Stimulated activated naive CD8-positive, alpha-beta T cell treated with anti-CD3 and anti-CD28 coated beads, Interleukin-15, Interleukin-2, amounts not matched to agents 100 ng/mL and 50 ng/mL, for 24 hours (primary cell): Measurements from ENCODE around the gene TNFRSF14.

ENCODE experiments used
- H3K27ac Mint-ChIP-seq: one replicate; pipeline ENCODE4 v1.8.0; 2021; ENCODE audit warnings: mild to moderate bottlenecking, mixed read lengths
- H3K27me3 Mint-ChIP-seq: one replicate; pipeline ENCODE4 v1.8.0; 2021; ENCODE audit warnings: mixed read lengths
- H3K36me3 Mint-ChIP-seq: one replicate; pipeline ENCODE4 v1.8.0; 2021; ENCODE audit warnings: low read depth, mixed read lengths
- H3K4me1 Mint-ChIP-seq: one replicate; pipeline ENCODE4 v1.8.0; 2021; ENCODE audit warnings: low read depth, mixed read lengths
- H3K4me3 Mint-ChIP-seq: one replicate; pipeline ENCODE4 v1.8.0; 2021; ENCODE audit warnings: mild to moderate bottlenecking, mixed read lengths
- H3K9me3 Mint-ChIP-seq: one replicate; pipeline ENCODE4 v1.8.0; 2021; ENCODE audit warnings: mixed read lengths

The TNFRSF14 gene

DNA sequence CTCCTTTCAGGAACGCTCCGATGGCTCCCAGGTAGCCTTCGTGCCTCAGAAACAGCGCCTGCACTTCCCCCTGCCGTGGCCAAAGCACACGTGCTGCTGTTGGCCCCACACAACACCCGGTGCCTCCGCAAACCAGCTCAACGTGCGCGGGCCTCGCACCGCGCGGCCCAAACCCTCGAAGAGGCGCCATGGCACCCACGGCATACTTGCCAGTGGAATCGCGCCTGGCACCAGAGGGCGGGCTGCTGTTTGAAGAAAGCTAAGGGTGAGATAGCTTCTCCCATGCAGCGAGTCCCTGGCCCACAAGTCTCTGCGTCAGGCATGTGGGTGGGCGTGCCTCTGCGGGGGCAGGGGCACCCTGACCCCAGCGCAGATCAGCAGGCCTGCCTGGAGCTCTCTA, 37.6 kb upstream of the TNFRSF14 start:
- H3K4me1 Mint-ChIP-seq = peaks cover 12% of the 10 kb centered on the region
- no peaks in the 10 kb centered on the region for H3K9me3 Mint-ChIP-seq
- H3K27ac Mint-ChIP-seq = no peak overlapping the region
- H3K36me3 Mint-ChIP-seq = peaks cover 14% of the 10 kb centered on the region
- H3K4me3 Mint-ChIP-seq = no peak overlapping the region
- H3K27me3 Mint-ChIP-seq = no peaks in the 10 kb centered on the region

- no peaks in the 10 kb centered on the region for H3K27me3 Mint-ChIP-seq
- no peaks in the 10 kb centered on the region for H3K9me3 Mint-ChIP-seq
- H3K27ac Mint-ChIP-seq = no peak overlapping the region
- no peak overlapping the region for H3K4me3 Mint-ChIP-seq
- H3K36me3 Mint-ChIP-seq = peaks cover 14% of the 10 kb centered on the region
- H3K4me1 Mint-ChIP-seq = peaks cover 18% of the 10 kb centered on the region
Observed at GRCh38 chr1:2519029-2519685, 37.0 kb upstream of the TNFRSF14 start.

DNA sequence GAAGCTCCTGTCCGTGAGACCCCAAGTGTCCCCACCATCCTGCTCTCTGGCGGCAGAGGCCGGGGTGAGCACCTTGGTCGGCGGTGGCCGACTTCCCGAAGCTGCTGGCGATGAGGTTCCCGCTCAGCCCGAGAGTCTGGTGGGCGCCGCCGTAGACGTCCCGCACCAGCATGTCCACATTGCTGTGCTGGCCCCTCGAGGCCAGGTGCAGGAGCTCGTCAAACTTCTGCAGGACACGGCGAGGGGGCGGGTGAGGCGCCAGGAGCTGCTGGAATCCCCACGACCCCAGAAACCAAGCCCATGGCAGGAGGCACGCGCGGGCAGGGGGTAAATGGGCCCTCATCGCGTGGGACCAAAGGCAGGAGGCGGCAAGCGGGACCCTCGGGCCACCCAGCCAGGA, 36.4 kb upstream of the TNFRSF14 start:
- H3K36me3 Mint-ChIP-seq = peaks cover 14% of the 10 kb centered on the region
- H3K9me3 Mint-ChIP-seq = no peaks in the 10 kb centered on the region
- H3K4me1 Mint-ChIP-seq = peaks cover 24% of the 10 kb centered on the region
- H3K27me3 Mint-ChIP-seq = no peaks in the 10 kb centered on the region
- no peak overlapping the region for H3K27ac Mint-ChIP-seq
- H3K4me3 Mint-ChIP-seq = no peak overlapping the region

DNA sequence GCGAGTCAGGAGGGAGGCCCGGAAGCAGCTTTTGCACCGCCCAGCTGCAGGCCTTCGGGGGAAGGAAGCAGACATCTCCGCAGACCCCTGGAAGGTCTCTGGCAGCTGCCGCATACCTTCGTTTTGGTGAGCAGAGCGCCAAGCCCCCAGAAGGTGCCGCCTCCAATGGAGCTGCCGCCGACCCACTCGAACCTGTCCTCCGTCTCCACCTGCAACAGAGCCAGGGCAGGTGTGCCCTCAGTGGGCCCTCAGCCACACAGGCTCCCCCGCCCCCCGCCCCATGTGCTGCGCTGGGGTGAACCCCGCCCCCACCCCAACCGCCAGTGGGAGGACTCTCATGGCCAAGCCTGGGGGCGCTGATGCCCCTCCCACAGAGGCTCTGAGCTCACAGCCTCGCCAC, 36.0 kb upstream of the TNFRSF14 start:
- Mint-ChIP-seq H3K9me3 (no peaks in the 10 kb centered on the region), H3K36me3 (peaks cover 14% of the 10 kb centered on the region), H3K4me3 (no peak overlapping the region), H3K27ac (no peak overlapping the region), H3K27me3 (no peaks in the 10 kb centered on the region), H3K4me1 (peaks cover 29% of the 10 kb centered on the region)

GRCh38 chr1:2520806-2521205, 35.4 kb upstream of the TNFRSF14 start:
- Mint-ChIP-seq H3K27ac (no peak overlapping the region), H3K27me3 (no peaks in the 10 kb centered on the region), H3K9me3 (no peaks in the 10 kb centered on the region), H3K36me3 (peaks cover 14% of the 10 kb centered on the region), H3K4me1 (peaks cover 32% of the 10 kb centered on the region), H3K4me3 (no peak overlapping the region)

DNA sequence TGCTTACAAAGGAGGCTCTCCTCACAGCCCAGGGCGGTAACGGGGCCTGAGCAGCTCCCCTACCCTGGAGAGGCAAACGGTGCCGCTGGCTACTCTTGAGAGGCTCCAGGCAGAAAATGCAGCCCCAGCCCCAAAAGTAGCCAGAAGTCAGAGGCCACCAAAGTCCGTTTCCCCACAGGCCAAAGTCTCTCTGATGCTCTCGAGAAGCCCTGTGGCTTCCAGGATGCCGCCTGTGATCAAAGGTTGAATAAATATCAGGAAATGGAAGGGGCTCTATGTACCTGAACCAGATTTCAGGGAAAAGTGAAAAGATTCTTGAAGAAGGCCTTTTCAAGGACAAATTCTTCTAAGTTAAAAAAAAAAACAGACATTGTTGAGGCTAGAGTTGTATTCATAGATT, 33.9 kb upstream of the TNFRSF14 start:
- Mint-ChIP-seq H3K4me3 (no peak overlapping the region), H3K9me3 (no peaks in the 10 kb centered on the region), H3K36me3 (peaks cover 14% of the 10 kb centered on the region), H3K27ac (no peak overlapping the region), H3K4me1 (peaks cover 37% of the 10 kb centered on the region), H3K27me3 (no peaks in the 10 kb centered on the region)

DNA sequence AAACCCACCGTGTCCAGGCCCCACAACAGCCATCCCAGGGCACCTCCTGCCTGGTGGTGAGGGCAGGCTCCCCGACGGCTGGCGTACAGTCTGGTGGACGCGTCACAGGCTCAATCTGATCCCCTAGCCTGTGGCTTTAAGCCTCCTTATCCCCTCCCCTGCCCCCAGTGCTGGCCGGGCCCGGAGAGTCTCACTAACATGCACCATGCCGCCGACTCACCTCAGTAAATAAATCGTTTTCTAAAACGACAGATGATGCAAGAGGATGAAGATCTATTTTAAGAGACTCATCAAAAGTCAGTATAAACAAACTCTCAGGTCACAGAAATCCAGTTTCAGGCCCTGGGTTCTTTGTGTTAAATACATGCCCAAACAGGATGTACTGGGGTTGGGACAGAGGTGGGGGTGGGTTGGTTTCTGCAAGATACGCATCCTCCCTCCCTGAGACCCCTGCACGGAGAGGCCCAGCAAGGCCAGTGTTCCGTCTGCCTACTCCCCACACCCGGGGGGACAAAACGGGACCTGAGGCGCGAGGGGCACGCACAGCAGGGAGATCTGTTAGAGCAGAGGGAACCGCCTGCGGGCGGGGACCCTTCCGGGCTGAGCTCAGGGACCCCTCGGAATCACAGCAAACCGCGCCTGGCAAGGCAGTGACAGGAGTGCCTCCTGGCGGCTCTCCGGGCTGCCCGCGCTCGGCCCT, 32.8 kb upstream of the TNFRSF14 start:
- peaks cover 41% of the 10 kb centered on the region for H3K4me1 Mint-ChIP-seq
- H3K4me3 Mint-ChIP-seq = peak overlapping the region; percentile 85
- H3K27me3 Mint-ChIP-seq = no peaks in the 10 kb centered on the region
- no peaks in the 10 kb centered on the region for H3K9me3 Mint-ChIP-seq
- peaks cover 8% of the 10 kb centered on the region for H3K36me3 Mint-ChIP-seq
- peak overlapping the region; percentile 89 for H3K27ac Mint-ChIP-seq

- Mint-ChIP-seq H3K4me3 (peak overlapping the region; percentile 85), H3K27me3 (no peaks in the 10 kb centered on the region), H3K9me3 (no peaks in the 10 kb centered on the region), H3K4me1 (peaks cover 44% of the 10 kb centered on the region), H3K36me3 (peaks cover 8% of the 10 kb centered on the region), H3K27ac (peak overlapping the region; percentile 46)
Observed at GRCh38 chr1:2523891-2524609, 32.1 kb upstream of the TNFRSF14 start.

- H3K27me3 Mint-ChIP-seq = no peaks in the 10 kb centered on the region
- H3K36me3 Mint-ChIP-seq = peaks cover 7% of the 10 kb centered on the region
- peaks cover 45% of the 10 kb centered on the region for H3K4me1 Mint-ChIP-seq
- H3K27ac Mint-ChIP-seq = peak overlapping the region; percentile 93
- H3K4me3 Mint-ChIP-seq = peak overlapping the region; percentile 85
- no peaks in the 10 kb centered on the region for H3K9me3 Mint-ChIP-seq
Observed at GRCh38 chr1:2525572-2525919, 30.6 kb upstream of the TNFRSF14 start.

DNA sequence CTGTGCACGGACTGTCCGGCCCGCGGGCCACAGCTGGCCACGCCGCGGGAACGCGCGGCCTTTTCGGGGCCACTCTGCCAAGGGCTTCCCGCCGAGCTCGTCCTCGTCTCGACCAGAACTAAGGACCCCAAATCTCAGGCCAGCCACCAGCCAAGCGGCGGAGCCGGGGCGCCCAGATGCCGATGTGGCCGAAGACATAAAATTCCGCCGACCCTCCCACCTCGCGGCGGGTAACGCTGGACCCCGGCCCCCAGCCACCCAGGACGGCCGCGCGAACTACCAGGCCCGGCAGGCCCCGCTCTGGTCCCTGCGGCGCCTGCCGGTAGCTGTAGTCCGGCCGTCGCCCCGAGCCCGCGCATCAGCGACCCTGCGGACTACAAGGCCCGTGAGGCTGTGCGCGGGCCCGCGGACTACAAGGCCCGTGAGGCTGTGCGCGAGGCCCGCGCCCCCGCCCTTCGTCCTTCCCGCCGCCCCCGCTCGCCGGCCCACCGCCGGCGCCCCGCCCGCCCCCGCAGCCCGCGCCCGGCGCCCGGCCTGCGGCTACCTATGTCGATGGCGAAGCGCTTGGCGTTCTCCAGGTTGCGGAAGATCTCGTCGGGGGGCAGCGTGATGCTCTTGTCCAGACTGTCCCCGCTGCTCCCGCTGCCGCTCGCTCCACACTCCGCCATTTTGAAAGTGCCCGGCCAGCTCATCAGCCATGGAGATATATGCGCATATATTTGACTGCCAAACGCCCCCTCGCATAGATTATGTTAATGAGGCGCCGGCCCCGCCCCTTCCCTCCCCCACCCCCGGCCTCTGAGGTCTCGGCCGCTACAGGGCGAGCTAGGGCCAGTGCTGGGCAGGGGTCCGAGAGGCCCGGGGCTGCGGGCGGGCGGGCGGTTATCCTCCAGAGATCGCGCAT, 30.0 kb upstream of the TNFRSF14 start, which contains the start of gene PANK4:
Gene PANK4 (minus strand): TSS at position 677 of the 904 bp plus-strand sequence. CDS start 9 bp downstream, at position 668.
- peaks cover under 1% of the 10 kb centered on the region for H3K36me3 Mint-ChIP-seq
- peaks cover 5% of the 10 kb centered on the region for H3K27me3 Mint-ChIP-seq
- H3K27ac Mint-ChIP-seq = peak within 1 kb of the TSS; percentile 93
- peak within 1 kb of the TSS; percentile 85 for H3K4me3 Mint-ChIP-seq
- H3K4me1 Mint-ChIP-seq = peaks cover 50% of the 10 kb centered on the region
- H3K9me3 Mint-ChIP-seq = no peaks in the 10 kb centered on the region

DNA sequence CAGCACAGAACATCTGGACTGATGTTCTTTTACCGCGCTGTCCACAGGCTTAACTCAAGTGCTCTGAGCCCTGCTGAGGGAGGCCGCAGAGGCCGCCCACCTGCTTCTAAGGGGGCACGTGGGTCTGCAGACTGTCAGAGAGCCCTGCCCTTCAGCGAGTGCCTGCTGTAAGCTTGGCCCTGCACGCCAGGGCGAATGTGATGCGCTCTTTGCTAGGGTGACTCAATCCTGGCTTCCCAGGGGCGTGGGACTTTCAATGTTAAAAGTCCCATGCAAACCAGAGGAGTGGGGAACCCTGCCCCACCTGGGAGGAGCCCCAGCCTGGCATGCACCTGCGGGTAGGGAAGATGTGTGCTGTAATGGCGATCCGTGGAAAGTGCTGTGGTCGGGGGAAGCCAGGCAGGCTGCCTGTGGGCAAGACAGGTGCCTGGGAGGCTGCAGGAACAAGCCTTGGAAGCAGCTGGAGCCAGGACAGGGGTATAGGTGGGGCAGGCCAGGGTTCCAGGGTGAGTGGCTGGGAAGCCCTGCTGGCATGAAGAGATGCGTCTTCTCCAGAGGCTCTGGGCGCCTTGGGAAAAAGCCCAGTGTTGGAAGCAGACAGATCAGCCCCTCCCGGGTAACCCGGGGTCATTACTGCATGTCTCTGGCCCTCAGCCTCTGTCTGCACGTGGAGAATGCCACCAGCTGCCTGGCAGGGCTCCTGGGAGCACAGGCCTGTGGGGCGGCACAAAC, 29.2 kb upstream of the TNFRSF14 start:
- peaks cover 6% of the 10 kb centered on the region for H3K27me3 Mint-ChIP-seq
- no peaks in the 10 kb centered on the region for H3K9me3 Mint-ChIP-seq
- peaks cover 50% of the 10 kb centered on the region for H3K4me1 Mint-ChIP-seq
- peak overlapping the region; percentile 85 for H3K4me3 Mint-ChIP-seq
- H3K27ac Mint-ChIP-seq = peak overlapping the region; percentile 46
- no peaks in the 10 kb centered on the region for H3K36me3 Mint-ChIP-seq

- Mint-ChIP-seq H3K4me3 (no peak overlapping the region), H3K4me1 (peaks cover 48% of the 10 kb centered on the region), H3K27me3 (peaks cover 6% of the 10 kb centered on the region), H3K27ac (no peak overlapping the region), H3K9me3 (no peaks in the 10 kb centered on the region), H3K36me3 (no peaks in the 10 kb centered on the region)
Observed at GRCh38 chr1:2527556-2527860, 28.7 kb upstream of the TNFRSF14 start.

GRCh38 chr1:2528016-2528415, 28.2 kb upstream of the TNFRSF14 start:
- Mint-ChIP-seq H3K27me3 (peaks cover 6% of the 10 kb centered on the region), H3K9me3 (no peaks in the 10 kb centered on the region), H3K4me3 (no peak overlapping the region), H3K4me1 (peaks cover 43% of the 10 kb centered on the region), H3K27ac (no peak overlapping the region), H3K36me3 (no peaks in the 10 kb centered on the region)

- Mint-ChIP-seq H3K4me1 (peaks cover 37% of the 10 kb centered on the region), H3K27me3 (peaks cover 6% of the 10 kb centered on the region), H3K9me3 (no peaks in the 10 kb centered on the region), H3K4me3 (no peak overlapping the region), H3K27ac (no peak overlapping the region), H3K36me3 (no peaks in the 10 kb centered on the region)
Observed at GRCh38 chr1:2528611-2528965, 27.6 kb upstream of the TNFRSF14 start.
